Right ventricle myocardium superior (tissue), 1 donor: ENCODE measurements around the gene PHACTR2. TPM values are rescaled to one million over a fixed set of nuclear protein-coding genes. Genes with fewer than 3 reads are reported as not detected.

Source experiments
- ATAC-seq: fragments of 200-7000 bp; cut with Tn5 transposase; one replicate; pipeline ENCODE4 v1.9.1; 2020; ENCODE audit warnings: mild to moderate bottlenecking; ENCODE audit not compliant: poor library complexity
- DNase-seq: peaks from one replicate; pipeline ENCODE4 v3.0.0-alpha.2; 2020
- intact Hi-C: fragments of 100-400 bp; cut with DNase I; formaldehyde crosslinking; loops from one replicate; pipeline ENCODE4 v1.11.2; 2022
- total RNA-seq: library from RNA; stranded (reverse); fragmentation: NEBNext Ultra II Directional; extraction: Animal tissue kit (Norgen Biotek cat#: 25700); gene quantifications from one replicate; pipeline ENCODE4 v1.2.1, GENCODE V29; 2021
- donor health status: DM: no; HTN: yes; CAD: no; lungs with severe emphysema.

The PHACTR2 gene
- total RNA-seq, 1 donor from 2014 or later = 70.0 TPM

DNA sequence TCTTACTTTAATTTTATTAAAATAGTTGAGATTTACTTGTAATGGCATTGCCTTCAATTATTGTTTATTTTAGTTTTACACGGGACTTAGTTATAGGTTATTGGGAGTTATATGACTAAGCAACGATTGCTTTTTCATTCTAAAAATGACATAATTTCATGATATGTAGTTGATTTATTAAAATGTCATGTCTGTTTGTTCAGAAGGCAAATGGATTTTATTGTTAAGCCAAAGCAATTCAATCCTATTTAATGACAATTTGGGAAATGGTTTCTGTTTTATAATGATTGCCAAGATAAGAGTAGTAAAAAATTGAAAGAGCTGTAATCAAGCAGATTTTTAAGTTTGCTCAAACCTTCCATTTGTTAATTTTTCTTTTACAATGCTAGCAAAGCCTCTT is 74.7 kb downstream of the PHACTR2 start:
- no peak for DNase-seq
- no peak for ATAC-seq
- intact Hi-C loops = no loop called here

DNA sequence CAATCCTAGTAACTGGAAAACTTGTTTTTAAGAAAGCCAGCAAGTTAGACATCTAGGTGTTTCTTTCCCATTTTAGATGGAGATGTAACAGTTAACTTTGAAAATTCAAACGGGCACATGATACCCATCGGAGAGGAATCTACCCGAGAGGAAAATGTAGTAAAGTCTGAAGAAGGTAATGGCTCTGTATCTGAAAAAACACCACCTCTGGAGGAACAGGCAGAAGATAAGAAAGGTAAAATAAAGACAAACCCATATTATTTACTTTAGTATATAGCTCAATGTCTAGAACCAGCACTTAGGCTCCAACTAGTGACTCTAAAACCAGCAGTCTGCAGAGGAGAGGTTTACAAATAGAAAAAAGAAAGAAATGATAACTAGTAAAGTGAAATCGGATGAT is 75.9 kb downstream of the PHACTR2 start:
- DNase-seq (no peak), ATAC-seq (no peak)
- intact Hi-C loops = no loop called here

- intact Hi-C loops = no loop called here
- peak; percentile 43 for ATAC-seq
- DNase-seq = no peak
Observed at GRCh38 chr6:143754204-143754603, 76.4 kb downstream of the PHACTR2 start.

DNA sequence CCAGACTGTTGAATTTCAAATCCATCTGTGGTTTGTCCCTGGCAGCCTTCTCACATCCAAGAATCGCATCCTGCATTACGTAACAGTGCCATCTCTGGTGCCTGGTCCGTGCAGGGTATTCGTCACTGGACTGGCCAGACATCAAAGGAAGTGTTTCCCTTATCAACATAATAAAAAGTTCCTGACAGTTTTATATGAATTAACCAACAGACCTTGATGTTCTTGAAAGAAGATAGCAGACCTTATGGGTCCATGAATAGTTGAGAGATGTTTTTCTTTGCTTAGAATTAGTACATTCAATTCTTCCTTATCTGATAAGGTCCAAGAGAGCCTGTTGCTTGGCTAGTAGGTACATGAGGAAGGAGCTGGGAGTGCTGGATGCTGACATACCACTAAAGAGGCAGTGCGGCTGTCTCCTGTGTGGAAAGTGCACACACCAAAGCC is 77.6 kb downstream of the PHACTR2 start:
- intact Hi-C loops = no loop called here
- ATAC-seq (no peak), DNase-seq (no peak)

DNA sequence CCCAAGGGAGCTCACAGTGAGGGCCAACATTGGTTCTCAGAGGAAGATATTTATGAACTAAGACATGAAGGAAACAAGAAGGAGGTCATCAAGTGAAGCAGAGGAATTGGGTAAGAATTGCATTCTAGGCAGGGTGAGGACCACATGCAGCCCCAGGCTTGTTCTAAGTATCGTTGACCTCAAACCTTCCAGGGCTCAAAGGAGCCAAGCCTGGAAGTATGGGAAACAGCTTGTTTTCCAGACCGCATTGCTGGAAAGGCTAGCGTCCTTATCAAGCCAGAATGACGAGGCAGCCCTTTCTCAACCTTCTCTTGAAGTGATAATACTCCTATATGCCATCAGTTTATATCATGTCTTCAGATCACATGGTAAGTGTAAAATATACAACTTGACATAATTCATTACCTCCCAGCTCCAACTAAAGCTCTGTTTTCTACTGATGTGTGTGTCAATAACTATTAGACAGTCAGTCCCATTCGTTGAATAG is 79.6 kb downstream of the PHACTR2 start:
- DNase-seq (no peak), ATAC-seq (no peak)
- intact Hi-C loops = no loop called here

- intact Hi-C loops = no loop called here
- DNase-seq (no peak), ATAC-seq (no peak)
Observed at GRCh38 chr6:143758551-143758950, 80.8 kb downstream of the PHACTR2 start.

- ATAC-seq (no peak), DNase-seq (no peak)
- intact Hi-C loops = no loop called here
Observed at GRCh38 chr6:143759666-143760065, 81.9 kb downstream of the PHACTR2 start.

DNA sequence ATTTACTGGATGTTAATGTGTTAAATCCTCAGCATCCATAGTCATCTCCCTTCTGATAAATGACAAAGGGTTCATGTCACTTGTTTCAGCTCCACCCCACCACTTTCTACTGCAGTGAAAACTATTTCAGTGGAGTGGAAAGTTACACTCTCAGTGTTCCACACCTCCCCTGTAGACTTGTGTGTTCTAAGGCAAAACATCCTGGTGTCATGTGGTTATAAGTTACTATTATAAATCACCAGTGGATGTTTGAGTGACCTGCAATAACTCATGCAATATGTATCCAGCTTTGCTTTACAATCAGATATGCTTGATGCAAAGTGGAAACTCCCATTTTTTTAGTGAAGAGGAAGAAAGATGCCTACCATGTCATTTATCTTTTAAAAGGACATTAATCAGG is 83.3 kb downstream of the PHACTR2 start:
- intact Hi-C loops = no loop called here
- no peak for DNase-seq
- no peak for ATAC-seq

DNA sequence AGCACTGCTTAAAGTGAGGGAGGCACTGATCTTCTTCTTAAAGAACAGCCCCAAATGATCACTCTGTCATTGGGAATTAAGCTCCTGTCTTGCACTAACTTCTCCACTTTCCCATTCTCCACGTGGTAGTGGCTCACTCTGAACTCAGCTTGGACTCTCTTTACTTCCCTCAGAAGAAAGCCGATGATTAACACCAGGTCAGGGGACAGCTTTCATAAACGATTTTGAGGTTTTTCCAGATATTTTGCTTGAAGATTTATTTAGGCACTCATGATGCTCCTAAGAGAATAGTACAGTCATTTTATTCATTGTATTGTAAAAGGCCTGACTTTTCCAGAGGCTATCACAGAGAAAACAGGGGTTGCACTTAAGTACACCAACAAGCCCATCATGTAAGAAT is 84.4 kb downstream of the PHACTR2 start:
- ATAC-seq (no peak), DNase-seq (no peak)
- intact Hi-C loops = no loop called here

GRCh38 chr6:143765422-143766184 is 87.8 kb downstream of the PHACTR2 start:
- peak; percentile 27 for ATAC-seq
- intact Hi-C loops = no loop called here

GRCh38 chr6:143766185-143766553 is 88.4 kb downstream of the PHACTR2 start:
- ATAC-seq = peak; percentile 46
- intact Hi-C loops = no loop called here
- DNase-seq = no peak

More at GRCh38 chr6:143765422-143766184, 87.8 kb downstream of the PHACTR2 start:
- DNase-seq = no peak

GRCh38 chr6:143767433-143767832 is 89.7 kb downstream of the PHACTR2 start:
- ATAC-seq (no peak), DNase-seq (no peak)
- intact Hi-C loops = no loop called here

DNA sequence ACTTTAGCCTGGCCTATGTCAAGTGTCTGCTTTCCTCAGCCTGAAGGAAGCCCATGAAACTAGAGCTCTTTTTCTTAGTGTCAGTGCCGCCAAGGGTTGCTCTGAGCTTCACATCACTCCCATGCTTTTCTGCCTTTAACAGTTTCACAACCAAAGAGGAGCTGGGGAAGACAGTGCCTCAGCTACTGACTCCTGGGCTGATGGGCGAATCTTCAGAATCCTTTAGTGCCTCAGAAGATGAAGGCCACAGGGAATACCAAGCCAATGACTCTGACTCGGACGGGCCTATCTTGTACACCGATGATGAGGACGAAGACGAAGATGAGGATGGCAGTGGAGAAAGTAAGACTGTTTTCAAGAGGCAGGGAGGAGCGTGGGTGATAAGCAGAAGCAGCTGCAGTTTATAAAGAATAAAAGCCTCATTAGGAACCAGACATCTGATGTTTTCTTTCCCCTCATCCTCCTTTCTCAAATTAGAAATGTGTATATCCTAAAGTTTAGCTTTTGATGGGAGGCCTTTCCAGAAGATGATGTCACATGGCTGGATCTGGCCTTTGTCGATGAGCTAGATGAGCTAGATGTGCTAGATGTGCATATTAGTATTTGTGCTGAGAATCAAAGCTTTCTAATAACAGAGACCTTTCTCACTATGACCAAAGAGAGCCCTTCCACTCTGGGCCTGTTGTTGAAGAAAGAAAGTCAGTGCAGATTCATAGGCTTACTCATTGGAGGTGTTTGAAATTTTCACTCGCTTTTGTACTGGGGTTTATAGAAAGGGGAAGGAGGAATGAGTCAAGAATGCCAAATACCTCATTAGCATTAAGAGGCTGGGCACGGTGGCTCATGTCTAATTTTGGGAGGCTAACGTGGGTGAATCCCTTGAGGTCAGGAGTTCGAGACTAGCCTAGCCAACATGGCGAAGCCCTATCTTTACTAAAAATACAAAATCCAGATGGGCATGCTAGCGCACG is 94.6 kb downstream of the PHACTR2 start:
- intact Hi-C loops = no loop called here
- DNase-seq (no peak), ATAC-seq (peak; percentile 37)

DNA sequence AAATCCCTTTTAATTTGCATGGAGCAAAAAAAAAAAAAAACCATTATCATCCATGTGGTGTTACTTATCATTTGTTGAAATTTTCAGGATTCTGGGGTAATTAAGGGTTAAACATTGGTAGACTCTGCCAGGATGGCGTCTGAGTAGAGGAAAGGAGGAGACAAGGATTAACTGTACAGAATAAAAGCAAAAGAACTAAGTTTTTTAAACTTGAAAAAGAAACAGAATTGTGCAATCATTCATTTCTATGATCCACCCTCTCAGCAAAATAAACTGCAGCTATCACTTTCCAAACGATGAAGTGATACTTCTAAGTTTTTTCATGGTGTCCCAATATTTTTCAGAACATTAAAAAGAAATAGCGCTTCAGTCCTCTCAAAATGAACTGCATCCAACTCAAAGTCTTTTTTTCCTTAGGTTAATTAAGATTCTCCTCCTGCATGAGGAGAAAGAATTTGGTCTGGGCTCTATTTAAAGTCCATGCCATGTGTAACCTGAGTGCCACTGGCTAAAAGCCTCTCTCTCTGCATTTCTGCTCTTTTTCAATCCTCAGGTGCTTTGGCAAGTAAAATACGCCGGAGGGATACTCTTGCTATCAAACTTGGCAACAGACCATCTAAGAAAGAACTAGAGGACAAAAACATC is 95.9 kb downstream of the PHACTR2 start:
- ATAC-seq (peak; percentile 75), DNase-seq (no peak)
- intact Hi-C loops = no loop called here

GRCh38 chr6:143774347-143774746 is 96.6 kb downstream of the PHACTR2 start:
- DNase-seq (no peak), ATAC-seq (peak; percentile 47)
- intact Hi-C loops = no loop called here

- intact Hi-C loops = no loop called here
Observed at GRCh38 chr6:143775336-143775735, 97.6 kb downstream of the PHACTR2 start.

DNA sequence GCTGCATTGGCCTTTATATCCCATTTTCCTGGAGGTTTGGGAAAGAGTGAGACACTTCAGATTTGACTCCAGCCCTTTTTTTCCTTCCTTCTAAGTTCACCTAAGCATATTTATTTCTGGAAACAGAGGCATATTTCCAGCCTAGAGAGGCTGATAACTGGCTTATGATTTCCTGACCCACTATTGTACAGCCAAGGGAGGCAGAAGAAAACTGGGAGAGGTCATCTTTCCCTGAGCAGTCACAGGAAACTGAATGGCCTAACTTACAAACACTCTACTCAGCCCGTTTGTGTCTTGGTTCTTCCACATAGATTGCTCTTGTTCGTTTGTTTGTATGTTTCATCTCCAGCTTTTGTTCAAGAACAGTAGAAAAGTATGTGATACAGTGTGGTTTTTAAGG is 101.2 kb downstream of the PHACTR2 start:
- ATAC-seq = no peak

More at GRCh38 chr6:143775336-143775735, 97.6 kb downstream of the PHACTR2 start:
- peak; percentile 40 for ATAC-seq
- no peak for DNase-seq

DNA sequence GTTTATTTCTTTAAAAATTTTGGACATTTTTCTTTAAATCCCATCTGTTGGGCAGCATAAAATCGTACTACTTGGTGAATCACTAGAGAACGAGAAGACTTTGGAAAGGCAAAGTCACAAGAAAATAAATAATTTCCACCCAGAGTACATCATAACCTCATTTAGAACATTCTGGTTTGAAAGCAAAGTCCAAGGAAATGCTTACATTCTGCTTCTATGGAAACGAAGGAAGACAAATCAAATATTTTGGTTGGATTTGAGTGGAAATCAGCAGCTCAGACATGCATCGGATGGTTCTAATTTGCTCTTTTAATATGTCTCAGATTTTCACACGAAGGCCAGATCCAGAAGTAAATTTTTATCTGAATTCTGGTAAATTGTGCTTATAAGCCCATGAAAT is 104.7 kb downstream of the PHACTR2 start:
- ATAC-seq = no peak
- DNase-seq = no peak
- intact Hi-C loops = no loop called here

More for the DNA sequence above, 101.2 kb downstream of the PHACTR2 start:
- no peak for DNase-seq
- intact Hi-C loops = no loop called here

DNA sequence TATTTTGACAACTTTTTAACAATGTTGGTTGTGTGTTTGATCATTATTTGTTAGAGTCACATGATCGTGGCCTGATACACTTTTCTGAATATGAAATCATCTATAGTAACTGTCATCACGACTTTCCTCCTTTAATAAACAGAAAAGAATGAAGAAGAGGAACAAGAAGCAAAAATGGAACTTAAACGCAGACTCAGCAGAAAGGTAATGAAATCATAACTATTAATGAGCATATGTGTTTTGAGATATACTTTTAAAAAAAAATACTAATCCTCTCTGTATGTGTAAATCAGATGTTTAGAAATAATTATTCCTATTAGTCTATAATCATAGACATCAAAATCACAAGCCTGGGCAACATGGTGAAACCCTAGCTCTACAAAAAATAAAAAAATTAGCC is 105.3 kb downstream of the PHACTR2 start:
- DNase-seq (no peak), ATAC-seq (no peak)
- intact Hi-C loops = no loop called here
